GM12875 (cell line): ENCODE measurements around the gene IGF2BP2.
"Not testable (repeated sequence)": the region's sequence is repeated elsewhere in the genome, so short reads cannot be mapped to it uniquely, and the experiment has no call there.

ENCODE experiments used
- H3K4me3 ChIP-seq: one replicate; pipeline ENCODE4 v1.5.1; 2011; ENCODE audit warnings: low read depth, low read length, control low read depth
- TF ChIP-seq, protein P1 (sequence below): IDR thresholded peaks from 2 replicates; pipeline ENCODE4 v1.5.1; 2011; ENCODE audit warnings: low read depth, mild to moderate bottlenecking, control low read depth, inconsistent platforms, low read length, moderate library complexity, borderline replicate concordance; ENCODE audit not compliant: insufficient read depth

Gene IGF2BP2

DNA sequence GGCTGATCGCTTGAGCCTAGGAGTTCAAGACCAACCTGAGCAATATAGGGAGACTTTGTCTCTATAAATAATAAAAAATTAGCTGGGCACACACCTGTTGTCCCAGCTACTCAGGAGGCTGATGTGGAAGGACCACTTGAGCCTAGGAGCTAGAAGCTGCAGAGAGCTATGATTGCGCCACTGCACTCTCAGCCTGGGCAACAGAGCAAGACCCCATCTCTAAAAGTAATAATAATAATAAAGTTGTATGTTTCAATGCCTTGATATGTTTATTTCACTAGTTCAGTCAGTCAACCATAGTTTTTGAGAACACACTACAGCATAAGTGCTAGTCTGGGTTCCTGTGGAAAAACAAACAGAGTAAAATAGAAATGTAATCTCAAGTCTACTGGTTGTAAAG lies 36.5 kb downstream of the IGF2BP2 start:
- TF ChIP-seq, protein P1, sequence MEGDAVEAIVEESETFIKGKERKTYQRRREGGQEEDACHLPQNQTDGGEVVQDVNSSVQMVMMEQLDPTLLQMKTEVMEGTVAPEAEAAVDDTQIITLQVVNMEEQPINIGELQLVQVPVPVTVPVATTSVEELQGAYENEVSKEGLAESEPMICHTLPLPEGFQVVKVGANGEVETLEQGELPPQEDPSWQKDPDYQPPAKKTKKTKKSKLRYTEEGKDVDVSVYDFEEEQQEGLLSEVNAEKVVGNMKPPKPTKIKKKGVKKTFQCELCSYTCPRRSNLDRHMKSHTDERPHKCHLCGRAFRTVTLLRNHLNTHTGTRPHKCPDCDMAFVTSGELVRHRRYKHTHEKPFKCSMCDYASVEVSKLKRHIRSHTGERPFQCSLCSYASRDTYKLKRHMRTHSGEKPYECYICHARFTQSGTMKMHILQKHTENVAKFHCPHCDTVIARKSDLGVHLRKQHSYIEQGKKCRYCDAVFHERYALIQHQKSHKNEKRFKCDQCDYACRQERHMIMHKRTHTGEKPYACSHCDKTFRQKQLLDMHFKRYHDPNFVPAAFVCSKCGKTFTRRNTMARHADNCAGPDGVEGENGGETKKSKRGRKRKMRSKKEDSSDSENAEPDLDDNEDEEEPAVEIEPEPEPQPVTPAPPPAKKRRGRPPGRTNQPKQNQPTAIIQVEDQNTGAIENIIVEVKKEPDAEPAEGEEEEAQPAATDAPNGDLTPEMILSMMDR = no peak
- H3K4me3 ChIP-seq = no peak overlapping the region

DNA sequence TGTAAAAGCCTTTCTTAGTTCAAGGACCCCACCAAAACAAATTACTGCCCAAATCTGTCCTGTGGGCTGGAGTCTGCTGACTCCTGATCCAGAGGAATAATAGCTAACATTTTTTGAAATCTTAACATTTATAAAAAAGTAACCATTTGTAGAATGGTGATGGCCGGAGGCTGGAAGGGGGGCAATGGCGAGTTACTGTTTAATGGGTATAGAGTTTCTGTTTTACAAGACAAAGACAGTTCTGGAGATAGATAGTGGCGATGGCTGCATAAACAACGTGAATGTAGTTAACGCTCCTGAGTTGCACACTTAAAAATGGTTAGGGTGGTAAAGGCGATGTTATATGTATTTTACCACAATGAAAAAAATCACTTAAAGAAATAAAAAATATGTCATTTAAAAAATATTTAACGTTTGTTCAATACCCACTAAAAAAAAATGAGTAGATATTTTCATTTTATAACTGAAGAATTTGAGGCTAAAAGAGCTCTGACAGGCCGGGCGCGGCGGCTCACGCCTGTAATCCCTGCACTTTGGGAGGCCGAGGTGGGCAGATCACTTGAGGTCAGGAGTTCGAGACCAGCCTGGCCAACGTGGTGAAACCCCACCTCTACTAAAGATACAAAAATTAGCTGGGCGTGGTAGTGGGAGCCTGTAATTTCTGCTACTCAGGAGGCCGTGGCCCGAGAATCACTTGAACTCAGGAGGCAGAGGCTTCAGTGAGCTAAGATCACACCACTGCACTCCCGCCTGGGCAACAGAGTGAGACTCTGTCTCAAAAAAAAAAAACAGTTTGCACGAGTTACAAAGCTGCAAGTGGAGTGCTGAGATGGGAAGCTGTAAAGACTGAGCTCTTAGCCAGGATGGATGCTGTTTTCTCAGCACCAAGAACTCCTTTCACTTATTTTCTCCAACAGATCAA lies 37.6 kb downstream of the IGF2BP2 start:
- H3K4me3 ChIP-seq = no peak overlapping the region
- TF ChIP-seq, protein P1 = no peak

DNA sequence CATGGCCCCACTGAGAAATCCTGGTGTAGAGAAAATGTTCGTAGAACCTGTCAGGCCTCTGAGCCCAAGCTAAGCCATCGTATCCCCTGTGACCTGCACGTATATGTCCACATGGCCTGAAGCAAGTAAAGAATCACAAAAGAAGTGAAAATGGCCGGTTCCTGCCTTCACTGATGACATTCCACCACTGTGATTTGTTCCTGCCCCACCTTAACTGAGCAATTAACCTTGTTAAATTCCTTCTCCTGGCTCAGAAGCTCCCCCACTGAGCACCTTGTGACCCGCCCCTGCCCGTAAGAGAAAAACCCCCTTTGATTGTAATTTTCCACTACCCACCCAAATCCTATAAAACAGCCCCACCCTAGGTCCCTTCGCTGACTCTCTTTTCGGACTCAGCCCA lies 38.6 kb downstream of the IGF2BP2 start:
- H3K4me3 ChIP-seq = not testable (repeated sequence)

DNA sequence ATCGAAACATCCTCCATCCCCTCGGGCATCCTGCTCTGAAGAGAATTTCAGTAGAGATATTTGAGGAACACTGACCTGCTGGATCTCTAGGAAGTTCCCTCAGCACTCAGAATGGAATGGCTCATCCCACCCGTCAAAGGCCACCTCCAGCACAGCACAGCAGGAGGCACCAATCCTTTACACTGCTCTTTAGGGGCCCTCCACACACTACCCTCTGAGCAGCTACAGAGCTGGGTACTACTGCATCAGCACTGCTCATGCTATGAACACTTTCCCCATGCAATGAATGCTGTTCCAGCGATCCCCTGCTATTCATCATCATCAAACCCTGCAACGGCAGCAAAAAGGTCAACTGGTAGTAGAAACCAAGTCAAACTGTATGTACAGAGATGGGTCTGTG lies 40.5 kb downstream of the IGF2BP2 start:
- H3K4me3 ChIP-seq = no peak overlapping the region
- TF ChIP-seq, protein P1 = no peak

DNA sequence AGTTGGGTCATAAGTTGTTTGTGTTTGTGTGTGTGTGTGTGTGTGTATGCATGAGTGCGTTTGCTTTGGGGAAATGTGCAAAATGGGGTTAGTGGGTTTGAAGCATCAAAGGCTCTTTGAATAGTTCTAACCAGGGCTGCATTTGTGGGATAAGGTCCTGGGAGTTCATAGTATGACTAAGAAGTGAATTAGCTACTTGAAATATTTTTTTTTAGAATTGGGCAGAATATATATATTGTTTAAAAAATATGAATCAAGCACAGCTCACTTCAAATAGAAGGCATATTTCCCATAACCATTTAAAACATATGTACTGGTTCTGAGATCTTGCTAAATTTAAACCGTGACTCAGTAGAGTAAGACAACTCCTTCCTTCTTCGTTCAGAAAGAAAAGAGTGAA lies 43.1 kb downstream of the IGF2BP2 start:
- TF ChIP-seq, protein P1 = no peak

DNA sequence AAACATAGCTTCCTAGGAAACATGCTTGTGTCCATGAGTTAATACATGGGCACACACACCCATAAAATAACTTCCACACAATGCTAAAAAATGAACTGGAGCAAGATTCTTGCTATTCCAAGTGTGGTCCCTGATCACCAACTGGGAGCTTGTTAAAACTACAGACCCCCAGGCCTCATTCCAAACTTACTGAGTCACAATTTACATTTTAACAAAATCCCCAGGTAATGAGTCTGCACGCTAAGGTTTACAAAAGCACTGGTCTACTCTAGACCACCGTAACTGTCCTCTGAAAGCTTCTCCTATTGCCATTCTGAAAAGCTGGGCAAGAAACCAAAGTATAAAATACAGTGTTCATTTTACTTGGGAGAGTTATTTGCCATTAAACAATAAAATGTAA lies 45.4 kb downstream of the IGF2BP2 start:
- TF ChIP-seq, protein P1 = no peak
- H3K4me3 ChIP-seq = no peak overlapping the region

More for the DNA sequence above, 43.1 kb downstream of the IGF2BP2 start:
- no peak overlapping the region for H3K4me3 ChIP-seq

DNA sequence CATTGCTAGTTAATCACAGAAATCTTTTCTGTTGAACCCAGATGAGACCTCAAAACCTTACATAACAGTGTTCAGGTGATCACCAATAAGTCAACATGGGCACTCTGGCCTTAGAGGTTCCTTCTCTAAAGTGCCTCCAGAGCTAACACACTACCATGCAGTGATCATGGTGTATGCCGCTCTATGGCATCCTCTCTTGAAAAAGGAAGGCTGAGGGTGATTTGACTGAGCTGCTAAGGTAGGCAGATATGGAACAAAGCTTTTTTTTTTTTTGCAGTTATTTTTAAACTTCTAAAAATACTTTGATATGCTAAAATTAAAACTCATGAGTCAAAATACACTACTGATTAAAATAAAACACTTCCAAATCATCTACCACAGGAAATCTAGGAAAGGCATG lies 46.0 kb downstream of the IGF2BP2 start:
- TF ChIP-seq, protein P1 = no peak

More for the DNA sequence above, 46.0 kb downstream of the IGF2BP2 start:
- H3K4me3 ChIP-seq = no peak overlapping the region
